Esophagus squamous epithelium (tissue), 4 donors: ENCODE measurements around the gene IQCE.

Source experiments
- CTCF ChIP-seq, 6 experiments: fragments of 450-650 bp in 4 of 6; fragments of 200-600 bp in 2 of 6; sonication (generic) in 2 of 6; IDR thresholded peaks; one replicate each; pipeline ENCODE4 v1.5.1; 2016 to 2019; ENCODE audit warnings: antibody characterized with exemption in 6 of 6, mild to moderate bottlenecking in 4 of 6, moderate library complexity in 4 of 6
- POLR2A ChIP-seq, 4 donors: fragments of 450-650 bp; IDR thresholded peaks; one replicate each; pipeline ENCODE4 v1.6.1; 2017; ENCODE audit warnings: antibody characterized with exemption in 4 of 4, mild to moderate bottlenecking in 4 of 4, moderate library complexity in 3 of 4

GRCh38 chr7:2544541-2545188, 14.1 kb upstream of the IQCE start:
- no peak for TF ChIP-seq CTCF (IDR thresholded peaks at IDR 0.05)
- no peak for TF ChIP-seq POLR2A (IDR thresholded peaks at IDR 0.05)
